HEK293T (cell line): ENCODE data around the gene INTS2.

Experiments used
- ARNT ChIP-seq: fragments of 450-650 bp; IDR thresholded peaks from 2 replicates; pipeline ENCODE4 v1.6.1; 2017; ENCODE audit warnings: mild to moderate bottlenecking
- BHLHE40 ChIP-seq: fragments of 450-650 bp; IDR thresholded peaks from 2 replicates; pipeline ENCODE4 v1.6.1; 2016; ENCODE audit warnings: mild to moderate bottlenecking, moderate library complexity, borderline replicate concordance
- ELF4 ChIP-seq: fragments of 450-650 bp; IDR thresholded peaks from 2 replicates; pipeline ENCODE4 v1.6.1; 2017; ENCODE audit warnings: antibody characterized with exemption
- FOXA1 ChIP-seq: fragments of 450-650 bp; IDR thresholded peaks from 2 replicates; pipeline ENCODE4 v1.6.1; 2016; ENCODE audit warnings: mild to moderate bottlenecking
- FOXM1 ChIP-seq: fragments of 450-650 bp; IDR thresholded peaks from 2 replicates; pipeline ENCODE4 v1.6.1; 2017; ENCODE audit warnings: mild to moderate bottlenecking, borderline replicate concordance
- HDGF ChIP-seq: fragments of 450-650 bp; IDR thresholded peaks from 2 replicates; pipeline ENCODE4 v1.6.1; 2017; ENCODE audit warnings: antibody characterized with exemption, borderline replicate concordance
- LEF1 ChIP-seq: fragments of 450-650 bp; IDR thresholded peaks from 2 replicates; pipeline ENCODE4 v1.6.1; 2017; ENCODE audit warnings: mild to moderate bottlenecking, borderline replicate concordance
- NFRKB ChIP-seq: fragments of 450-650 bp; IDR thresholded peaks from 2 replicates; pipeline ENCODE4 v1.6.1; 2016; ENCODE audit warnings: mild to moderate bottlenecking, moderate library complexity
- SP1 ChIP-seq: fragments of 450-650 bp; IDR thresholded peaks from 2 replicates; pipeline ENCODE4 v1.6.1; 2017
- SUZ12 ChIP-seq: fragments of 450-650 bp; IDR thresholded peaks from 2 replicates; pipeline ENCODE4 v1.6.1; 2016; ENCODE audit warnings: mild to moderate bottlenecking
- TARDBP ChIP-seq: fragments of 450-650 bp; IDR thresholded peaks from 2 replicates; pipeline ENCODE4 v1.6.1; 2016

DNA sequence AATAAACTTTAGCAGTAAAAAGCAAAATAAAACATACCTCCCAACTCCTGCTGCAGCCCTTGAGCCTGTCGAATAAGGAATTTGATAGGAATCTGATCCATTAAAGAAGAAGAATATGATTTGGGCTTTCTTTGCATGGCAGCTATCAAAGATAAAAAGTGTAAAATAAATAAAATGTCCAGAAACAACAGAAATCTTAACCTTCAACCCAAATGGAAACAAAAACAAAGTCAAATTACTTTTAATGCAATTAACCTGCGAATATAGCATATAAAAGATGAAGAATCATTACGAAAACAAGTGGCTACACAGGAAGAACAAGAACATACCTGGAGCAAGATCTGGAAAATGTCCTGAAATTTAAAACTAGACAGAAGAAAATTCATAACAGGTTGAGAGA is 42.9 kb downstream of the INTS2 start:
- no peak for TF ChIP-seq BHLHE40
- no peak for TF ChIP-seq FOXM1
- no peak for TF ChIP-seq TARDBP
- no peak for TF ChIP-seq FOXA1
- no peak for TF ChIP-seq ARNT
- no peak for TF ChIP-seq HDGF
- TF ChIP-seq SP1: no peak
- no peak for TF ChIP-seq LEF1
- TF ChIP-seq NFRKB: no peak
- TF ChIP-seq SUZ12: no peak
- no peak for TF ChIP-seq ELF4
